ENCODE measurements around the gene CPA2. TPM values are rescaled to one million over a fixed set of nuclear protein-coding genes. Genes with fewer than 3 reads are reported as not detected.

The CPA2 gene
- 0.05 to 0.33 TPM (median 0.11 TPM) in 3 of 5 replicates, not detected in the others for total RNA-seq (2022; extraction: Qiagen RNA extraction)

DNA sequence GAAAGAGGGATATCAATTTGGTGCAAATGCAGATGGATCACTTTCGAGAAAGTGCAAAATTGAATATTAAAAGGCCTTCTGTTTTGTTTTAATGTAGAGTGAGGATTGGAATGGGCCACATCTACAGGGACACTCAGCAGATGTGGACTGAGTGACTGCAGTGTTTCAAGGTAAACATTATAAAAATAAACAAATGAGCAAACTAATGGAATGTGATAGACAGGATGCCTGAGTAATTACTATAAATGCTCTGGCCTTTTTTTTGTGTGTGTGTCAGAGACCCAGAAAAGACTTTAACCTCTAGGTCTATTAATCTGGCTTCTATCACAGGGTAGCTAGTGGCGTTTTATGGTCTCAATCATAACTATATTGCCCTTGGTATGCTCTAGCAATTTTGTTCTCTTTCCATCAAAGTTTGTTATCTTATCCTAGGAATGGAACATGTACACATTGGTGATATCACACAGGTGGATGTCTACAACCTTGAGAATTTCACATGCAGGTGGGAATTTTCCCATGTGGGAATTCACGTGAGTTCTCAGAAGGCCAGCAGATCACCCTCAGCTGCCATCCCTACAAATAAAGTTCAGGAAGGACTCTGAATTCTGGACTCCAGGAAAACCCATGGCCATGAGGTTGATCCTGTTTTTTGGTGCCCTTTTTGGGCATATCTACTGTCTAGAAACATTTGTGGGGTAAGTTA, at the start of gene CPA2:
Gene CPA2 (plus strand): TSS at position 606 of the 703 bp plus-strand sequence. CDS start 19 bp downstream, at position 625.

DNA sequence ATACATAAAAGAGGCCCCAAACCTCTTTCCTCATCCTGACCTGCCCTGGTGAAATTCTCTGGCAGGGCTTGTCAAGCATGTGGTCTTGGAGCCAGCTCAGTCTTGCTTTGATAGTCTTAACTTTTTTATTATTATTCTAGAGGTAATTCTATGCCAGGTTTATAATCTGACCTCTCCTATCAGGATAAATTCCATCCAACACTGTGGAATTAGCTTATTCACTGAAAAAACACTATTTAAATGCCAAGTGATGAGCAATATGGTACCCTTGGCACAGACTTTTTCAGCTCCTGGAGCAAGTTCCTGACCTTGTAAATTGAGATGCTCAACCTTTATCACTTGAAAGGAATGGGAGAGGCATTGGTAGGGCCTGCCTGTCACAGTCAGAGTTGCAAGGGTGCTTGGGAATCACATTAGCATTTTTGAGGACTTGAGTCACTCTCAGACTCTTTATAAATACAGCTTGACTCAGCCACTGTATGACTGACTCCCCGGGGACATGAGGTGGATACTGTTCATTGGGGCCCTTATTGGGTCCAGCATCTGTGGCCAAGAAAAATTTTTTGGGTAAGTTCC, 26.1 kb downstream of the CPA2 start, which contains the start of gene CPA4:
Gene CPA4 (plus strand): TSS at position 480 of the 576 bp plus-strand sequence. CDS start 20 bp downstream, at position 500.

Other genes starting within 250 kb of the CPA2 start
- 22.6 to 25.3 TPM (median 24.5 TPM) in 5 replicates for gene ZC3HC1, start 215.5 kb upstream of the CPA2 start, total RNA-seq (2022; extraction: Qiagen RNA extraction)
- 9.5 to 13.7 TPM (median 13.0 TPM) in 5 replicates for gene KLHDC10, start 196.3 kb upstream of the CPA2 start, total RNA-seq (2022; extraction: Qiagen RNA extraction)
- gene TMEM209, start 61.5 kb upstream of the CPA2 start, total RNA-seq (2022; extraction: Qiagen RNA extraction), result 12.0 to 17.1 TPM (median 13.9 TPM) in 5 replicates
- 0.14 TPM in 1 of 5 replicates, not detected in the others for gene SSMEM1, start 59.0 kb upstream of the CPA2 start, total RNA-seq (2022; extraction: Qiagen RNA extraction)
- gene CPA4, start 26.3 kb downstream of the CPA2 start, total RNA-seq (2022; extraction: Qiagen RNA extraction), result 2.9 to 5.1 TPM (median 3.6 TPM) in 5 replicates
- not detected in 5 replicates for gene CPA5, start 78.0 kb downstream of the CPA2 start, total RNA-seq (2022; extraction: Qiagen RNA extraction)
- not detected in 5 replicates for gene CPA1, start 113.6 kb downstream of the CPA2 start, total RNA-seq (2022; extraction: Qiagen RNA extraction)
- gene CEP41, start 174.2 kb downstream of the CPA2 start, total RNA-seq (2022; extraction: Qiagen RNA extraction), result 11.2 to 12.4 TPM (median 11.7 TPM) in 5 replicates
- gene MEST, start 225.2 kb downstream of the CPA2 start, total RNA-seq (2022; extraction: Qiagen RNA extraction), result 32.9 to 39.0 TPM (median 38.2 TPM) in 5 replicates

Measured in A549 treated with AZD2906 at 1 μM for 4 hours (cell line).